Measurements from ENCODE around the gene GARRE1. TPM values are rescaled to one million over a fixed set of nuclear protein-coding genes. Genes with fewer than 3 reads are reported as not detected.
"Not testable (repeated sequence)": the region's sequence is repeated elsewhere in the genome, so short reads cannot be mapped to it uniquely, and the experiment has no call there.

GARRE1 gene
- total RNA-seq, 3 donors from 2014 or later = 8.1 to 8.9 (median 8.4) TPM

DNA sequence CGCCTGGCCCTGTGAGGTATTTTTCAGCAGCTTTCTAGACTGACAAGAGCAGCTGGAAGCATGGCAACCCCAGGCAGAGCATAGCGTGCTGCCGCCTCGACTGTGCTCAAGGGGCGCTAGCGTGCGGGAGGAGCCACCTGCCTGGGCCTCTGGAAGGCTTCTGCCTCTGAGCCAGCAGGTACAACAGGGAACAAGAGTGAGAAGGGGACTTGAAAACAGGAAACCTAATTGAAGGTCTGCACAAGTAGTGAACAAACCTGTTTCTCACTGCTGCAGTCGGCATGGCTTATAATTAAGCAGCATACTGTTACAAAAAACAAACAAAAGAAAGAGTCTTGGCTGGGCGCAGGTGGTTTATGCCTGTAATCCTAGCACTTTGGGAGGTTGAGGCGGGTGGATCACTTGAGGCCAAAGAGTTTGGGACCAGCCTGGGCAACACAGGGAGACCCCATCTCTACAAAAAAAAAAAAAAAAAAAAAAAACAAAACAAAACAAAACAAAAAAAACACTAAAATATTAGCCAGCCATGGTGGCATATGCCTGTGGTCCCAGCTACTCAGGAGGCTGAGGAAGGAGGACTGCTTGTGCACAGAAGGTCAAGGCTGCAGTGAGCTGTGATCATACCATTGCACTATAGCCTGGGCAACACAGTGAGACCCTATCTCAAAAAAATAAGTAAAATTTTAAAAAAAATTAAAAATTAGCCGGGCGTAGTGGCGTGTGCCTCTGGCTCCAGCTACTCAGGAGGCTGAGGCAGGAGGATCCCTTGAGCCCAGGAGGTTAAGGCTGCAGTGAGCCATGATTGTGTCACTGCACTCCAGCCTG is 12.6 kb upstream of the GARRE1 start:
- ATAC-seq (no peak), DNase-seq (no peak)
- Mint-ChIP-seq H3K4me3 (no peak overlapping the region), H3K9me3 (no peaks in the 10 kb centered on the region), H3K4me1 (ENCODE audit: low read depth) (no peaks in the 10 kb centered on the region), H3K27me3 (ENCODE audit: low read depth) (no peaks in the 10 kb centered on the region), H3K36me3 (ENCODE audit: insufficient read depth) (peaks cover 4% of the 10 kb centered on the region)

- H3K36me3 Mint-ChIP-seq (ENCODE audit: insufficient read depth); H3K27me3 Mint-ChIP-seq (ENCODE audit: low read depth); DNase-seq; ATAC-seq; H3K4me3 Mint-ChIP-seq; H3K4me1 Mint-ChIP-seq (ENCODE audit: low read depth); H3K9me3 Mint-ChIP-seq: not testable (repeated sequence)
Observed at GRCh38 chr19:34243138-34243875, 11.0 kb upstream of the GARRE1 start.

DNA sequence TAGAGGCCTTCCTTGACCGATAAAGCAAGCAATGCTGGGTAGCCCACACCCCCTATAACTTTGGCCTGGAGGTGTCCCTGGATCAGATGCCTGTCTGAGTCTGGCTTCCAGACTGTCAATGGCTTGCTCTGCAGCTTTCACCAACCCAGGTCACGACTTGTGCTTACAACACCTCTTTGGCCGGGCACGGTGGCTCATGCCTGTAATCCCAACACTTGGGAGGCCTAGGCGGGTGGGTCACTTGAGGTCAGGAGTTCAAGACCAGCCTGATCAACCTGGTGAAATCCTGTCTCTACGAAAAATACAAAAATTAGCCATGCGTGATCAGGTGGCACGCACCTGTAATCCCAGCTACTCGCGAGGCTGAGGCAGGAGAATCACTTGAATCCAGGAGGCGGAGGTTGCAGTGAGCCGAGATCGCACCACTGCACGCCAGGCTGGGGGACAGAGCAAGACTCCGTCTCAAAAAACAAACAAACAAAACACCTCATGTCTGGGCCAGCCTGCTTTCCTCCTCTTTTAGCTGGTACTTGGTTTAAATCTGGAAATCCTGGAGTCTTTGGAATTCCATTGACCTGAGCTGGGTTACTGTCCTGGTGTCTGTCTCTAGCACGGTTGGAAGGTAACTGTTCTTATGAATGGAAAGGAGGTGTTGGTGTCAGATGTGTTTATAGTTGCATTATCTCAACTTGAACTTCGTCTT is 10.3 kb upstream of the GARRE1 start:
- Mint-ChIP-seq H3K4me3 (no peak overlapping the region), H3K9me3 (no peaks in the 10 kb centered on the region), H3K4me1 (ENCODE audit: low read depth) (no peaks in the 10 kb centered on the region), H3K27me3 (ENCODE audit: low read depth) (no peaks in the 10 kb centered on the region), H3K36me3 (ENCODE audit: insufficient read depth) (no peaks in the 10 kb centered on the region)
- ATAC-seq (no peak), DNase-seq (no peak)

DNA sequence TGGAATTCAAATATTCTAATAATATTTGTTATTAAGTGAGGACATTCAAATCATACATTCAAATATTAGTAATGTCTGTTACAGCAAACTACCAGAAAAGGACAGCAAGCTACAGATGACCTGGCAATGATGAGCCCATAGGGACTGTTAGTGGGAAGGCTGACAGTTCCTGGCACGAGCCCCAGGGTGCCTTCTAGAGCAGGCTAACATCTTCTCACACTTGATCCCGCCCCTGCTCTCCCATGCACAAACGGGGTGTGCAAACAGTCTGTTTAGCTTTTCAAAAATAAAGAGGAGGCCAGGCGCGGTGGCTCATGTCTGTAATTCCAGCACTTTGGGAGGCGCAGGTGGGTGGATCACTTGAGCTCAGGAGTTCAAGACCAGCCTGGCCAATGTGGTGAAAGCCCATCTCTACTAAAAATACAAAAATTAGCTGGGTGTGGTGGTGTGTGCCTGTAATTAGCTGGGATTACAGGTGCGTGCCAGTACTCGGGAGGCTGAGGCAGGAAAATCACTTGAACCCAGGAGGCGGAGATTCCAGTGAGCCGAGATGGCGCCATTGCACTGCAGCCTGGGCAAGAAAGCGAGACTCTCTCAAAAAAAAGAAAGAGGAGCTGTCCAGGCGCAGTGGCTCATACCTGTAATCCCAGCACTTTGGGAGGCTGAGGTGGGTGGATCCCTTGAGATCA is 9.6 kb upstream of the GARRE1 start:
- no peaks in the 10 kb centered on the region for H3K36me3 Mint-ChIP-seq (ENCODE audit: insufficient read depth)
- H3K4me1 Mint-ChIP-seq (ENCODE audit: low read depth) = no peaks in the 10 kb centered on the region
- H3K27me3 Mint-ChIP-seq (ENCODE audit: low read depth) = no peaks in the 10 kb centered on the region
- no peaks in the 10 kb centered on the region for H3K9me3 Mint-ChIP-seq
- H3K4me3 Mint-ChIP-seq = no peak overlapping the region
- no peak for ATAC-seq
- DNase-seq = no peak

- H3K27me3 Mint-ChIP-seq (ENCODE audit: low read depth) = no peaks in the 10 kb centered on the region
- no peaks in the 10 kb centered on the region for H3K36me3 Mint-ChIP-seq (ENCODE audit: insufficient read depth)
- H3K4me3 Mint-ChIP-seq = no peak overlapping the region
- H3K9me3 Mint-ChIP-seq = no peaks in the 10 kb centered on the region
- no peaks in the 10 kb centered on the region for H3K4me1 Mint-ChIP-seq (ENCODE audit: low read depth)
- DNase-seq = no peak
- ATAC-seq = no peak
Observed at GRCh38 chr19:34246340-34246739, 8.0 kb upstream of the GARRE1 start.

GRCh38 chr19:34248941-34249340 is 5.4 kb upstream of the GARRE1 start:
- DNase-seq = no peak
- no peaks in the 10 kb centered on the region for H3K9me3 Mint-ChIP-seq
- no peaks in the 10 kb centered on the region for H3K36me3 Mint-ChIP-seq (ENCODE audit: insufficient read depth)
- H3K4me1 Mint-ChIP-seq (ENCODE audit: low read depth) = peaks cover 2% of the 10 kb centered on the region
- no peaks in the 10 kb centered on the region for H3K27me3 Mint-ChIP-seq (ENCODE audit: low read depth)
- H3K4me3 Mint-ChIP-seq = no peak overlapping the region
- ATAC-seq = no peak

DNA sequence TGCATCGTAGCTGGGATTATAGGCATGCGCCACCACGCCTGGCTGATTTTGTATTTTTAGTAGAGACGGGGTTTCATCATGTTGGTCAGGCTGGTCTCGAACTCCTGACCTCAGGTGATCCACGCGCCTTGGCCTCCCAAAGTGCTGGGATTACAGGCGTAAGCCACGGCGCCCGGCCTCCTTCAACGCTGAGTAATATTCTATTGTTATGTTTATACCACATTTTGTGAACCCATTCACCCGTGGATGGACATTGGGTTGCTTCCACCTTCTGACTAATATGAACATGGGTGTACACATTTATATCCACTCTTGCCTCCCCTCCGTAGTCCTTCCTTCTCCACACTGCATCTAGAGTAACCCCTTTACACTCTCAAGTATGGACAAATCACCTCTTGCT is 1.2 kb upstream of the GARRE1 start:
- H3K9me3 Mint-ChIP-seq; ATAC-seq; H3K36me3 Mint-ChIP-seq (ENCODE audit: insufficient read depth): not testable (repeated sequence)

GRCh38 chr19:34253681-34254045 is 691 bp upstream of the GARRE1 start:
- Mint-ChIP-seq H3K4me3 (peak overlapping the region; percentile 92), H3K4me1 (ENCODE audit: low read depth) (peaks cover 21% of the 10 kb centered on the region)
- H3K9me3 Mint-ChIP-seq; DNase-seq; ATAC-seq; H3K27me3 Mint-ChIP-seq (ENCODE audit: low read depth); H3K36me3 Mint-ChIP-seq (ENCODE audit: insufficient read depth): not testable (repeated sequence)

More for the DNA sequence above, 1.2 kb upstream of the GARRE1 start:
- H3K27me3 Mint-ChIP-seq (ENCODE audit: low read depth); DNase-seq: not testable (repeated sequence)
- Mint-ChIP-seq H3K4me1 (ENCODE audit: low read depth) (peaks cover 21% of the 10 kb centered on the region), H3K4me3 (peak overlapping the region; percentile 92)

- peaks cover 30% of the 10 kb centered on the region for H3K4me1 Mint-ChIP-seq (ENCODE audit: low read depth)
- no peaks in the 10 kb centered on the region for H3K27me3 Mint-ChIP-seq (ENCODE audit: low read depth)
- no peak for DNase-seq
- peak; percentile 61 to 69 for ATAC-seq
- peak overlapping the region; percentile 82 for H3K4me3 Mint-ChIP-seq
- H3K36me3 Mint-ChIP-seq (ENCODE audit: insufficient read depth) = no peaks in the 10 kb centered on the region
- H3K9me3 Mint-ChIP-seq = no peaks in the 10 kb centered on the region
Observed at GRCh38 chr19:34254698-34255432, 511 bp downstream of the GARRE1 start.

DNA sequence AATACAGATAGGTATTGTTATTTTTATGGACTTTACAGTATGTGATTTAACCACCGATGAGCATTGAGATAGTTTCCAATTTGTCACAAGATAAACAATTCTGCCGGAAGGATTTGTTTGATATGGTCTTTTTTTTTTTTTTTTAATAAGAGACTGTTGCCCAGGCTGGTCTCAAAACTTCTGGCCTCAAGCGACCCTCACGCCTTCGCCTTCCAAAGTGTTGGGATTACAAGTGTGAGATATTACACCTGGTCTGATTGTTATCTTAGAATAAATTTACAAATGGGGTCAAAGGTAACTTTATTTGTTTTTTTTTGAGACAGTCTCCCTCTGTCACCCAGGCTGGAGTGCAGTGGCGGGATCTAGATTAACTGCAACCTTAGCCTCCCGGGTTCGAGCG is 1.2 kb downstream of the GARRE1 start:
- peaks cover 32% of the 10 kb centered on the region for H3K4me1 Mint-ChIP-seq (ENCODE audit: low read depth)
- H3K36me3 Mint-ChIP-seq (ENCODE audit: insufficient read depth) = no peaks in the 10 kb centered on the region
- peak overlapping the region; percentile 82 for H3K4me3 Mint-ChIP-seq
- no peak for ATAC-seq
- no peaks in the 10 kb centered on the region for H3K9me3 Mint-ChIP-seq
- no peak for DNase-seq
- no peaks in the 10 kb centered on the region for H3K27me3 Mint-ChIP-seq (ENCODE audit: low read depth)

DNA sequence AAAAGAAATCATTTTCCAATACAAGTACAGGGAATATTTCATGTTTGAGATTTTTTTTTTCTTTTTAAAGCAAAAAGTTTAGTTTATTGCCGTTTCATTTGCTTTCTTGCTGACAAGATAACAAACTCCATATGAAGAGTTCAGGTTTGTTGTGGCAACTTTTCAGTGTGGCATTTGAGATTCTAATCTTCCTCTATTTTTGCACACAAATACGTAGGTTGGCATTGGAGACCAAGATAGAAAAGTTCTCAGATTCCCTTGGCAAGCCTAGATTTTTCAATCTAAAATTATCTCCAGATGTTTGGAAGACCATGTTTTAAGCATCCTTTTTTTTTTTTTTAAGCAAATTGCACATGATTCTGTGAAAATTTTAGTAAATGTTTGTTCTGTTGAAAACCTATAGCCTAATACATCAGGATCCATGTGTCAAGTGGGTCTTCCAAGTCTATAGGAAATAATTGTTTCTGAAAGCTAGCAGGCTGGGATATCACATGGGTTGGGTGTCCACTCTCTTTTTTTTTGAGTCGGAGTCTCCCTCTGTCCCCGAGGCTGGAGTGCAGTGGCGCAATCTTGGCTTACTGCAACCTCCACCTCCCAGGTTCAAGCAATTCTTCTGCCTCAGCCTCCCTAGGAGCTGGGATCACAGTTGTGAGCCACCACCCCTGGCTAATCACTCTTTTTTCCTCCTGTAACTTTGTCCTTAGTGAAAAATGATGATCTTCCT is 2.6 kb downstream of the GARRE1 start:
- Mint-ChIP-seq H3K4me3 (peak overlapping the region; percentile 11), H3K27me3 (ENCODE audit: low read depth) (no peaks in the 10 kb centered on the region), H3K9me3 (no peaks in the 10 kb centered on the region), H3K4me1 (ENCODE audit: low read depth) (peaks cover 45% of the 10 kb centered on the region), H3K36me3 (ENCODE audit: insufficient read depth) (no peaks in the 10 kb centered on the region)
- DNase-seq = no peak
- ATAC-seq = no peak

DNA sequence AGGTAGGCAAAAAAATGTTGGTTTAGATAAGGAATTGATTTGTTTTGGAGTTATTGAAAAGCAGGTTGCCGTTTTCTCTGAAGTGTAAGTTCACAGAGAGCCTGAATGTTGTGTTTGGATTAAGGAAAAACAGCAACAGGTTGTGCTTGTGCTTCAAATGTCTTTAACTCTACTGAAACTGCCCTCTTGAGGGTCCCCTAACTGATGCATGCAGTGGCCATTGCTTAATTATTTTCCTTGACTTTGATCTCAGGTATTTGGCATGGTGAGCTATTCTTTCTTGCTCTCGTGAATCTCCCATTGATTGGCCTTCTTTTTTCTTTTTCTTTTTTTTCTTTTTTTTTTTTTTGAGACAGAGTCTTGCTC is 3.2 kb downstream of the GARRE1 start:
- H3K4me3 Mint-ChIP-seq = no peak overlapping the region
- no peaks in the 10 kb centered on the region for H3K27me3 Mint-ChIP-seq (ENCODE audit: low read depth)
- no peak for ATAC-seq
- no peak for DNase-seq
- H3K36me3 Mint-ChIP-seq (ENCODE audit: insufficient read depth) = no peaks in the 10 kb centered on the region
- H3K9me3 Mint-ChIP-seq = no peaks in the 10 kb centered on the region
- peaks cover 45% of the 10 kb centered on the region for H3K4me1 Mint-ChIP-seq (ENCODE audit: low read depth)

- Mint-ChIP-seq H3K36me3 (ENCODE audit: insufficient read depth) (no peaks in the 10 kb centered on the region), H3K4me1 (ENCODE audit: low read depth) (peaks cover 46% of the 10 kb centered on the region), H3K9me3 (no peaks in the 10 kb centered on the region), H3K27me3 (ENCODE audit: low read depth) (no peaks in the 10 kb centered on the region), H3K4me3 (no peak overlapping the region)
- no peak for DNase-seq
- no peak for ATAC-seq
Observed at GRCh38 chr19:34259367-34260095, 5.2 kb downstream of the GARRE1 start.

Measured in activated T-cell treated with anti-CD3 and anti-CD28 coated beads, Interleukin-2, amount 50 U/mL, for 4 hours (primary cell).